Liver (tissue), 9 donors: ENCODE measurements around the gene CORT. TPM values are rescaled to one million over a fixed set of nuclear protein-coding genes. Genes with fewer than 3 reads are reported as not detected.

Experiments used
- DNase-seq: peaks from one replicate; pipeline ENCODE4 v3.0.0-alpha.2; 2017; ENCODE audit warnings: low spot score
- H3K27ac ChIP-seq, 2 donors: one replicate each; pipeline ENCODE4 v1.7.0; 2013; ENCODE audit warnings: inconsistent platforms in 2 of 2, low read length in 2 of 2, control low read depth in 1 of 2, low read depth in 1 of 2, mild to moderate bottlenecking in 1 of 2
- H3K27me3 ChIP-seq, 4 donors: one replicate each; pipeline versions ENCODE4 v1.6.1 to v1.7.0; 2013; ENCODE audit warnings: low read length in 3 of 4, inconsistent platforms in 1 of 4, mild to moderate bottlenecking in 1 of 4, moderate library complexity in 1 of 4; ENCODE audit not compliant: control insufficient read depth in 4 of 4, insufficient read depth in 4 of 4
- H3K36me3 ChIP-seq, 4 donors: one replicate each; pipeline versions ENCODE4 v1.6.1 to v1.7.0; 2013; ENCODE audit warnings: low read length in 3 of 4, mild to moderate bottlenecking in 3 of 4, low read depth in 1 of 4, moderate library complexity in 1 of 4; ENCODE audit not compliant: control insufficient read depth in 4 of 4, insufficient read depth in 3 of 4
- H3K4me1 ChIP-seq, 4 donors: one replicate each; pipeline versions ENCODE4 v1.6.1 to v1.7.0; 2013; ENCODE audit warnings: low read length in 3 of 4, mild to moderate bottlenecking in 3 of 4, moderate library complexity in 1 of 4; ENCODE audit not compliant: control insufficient read depth in 4 of 4, insufficient read depth in 4 of 4
- H3K4me3 ChIP-seq, 3 donors: one replicate each; pipeline versions ENCODE4 v1.6.1 to v1.7.0; 2013; ENCODE audit warnings: low read length in 3 of 3, control low read depth in 1 of 3, low read depth in 1 of 3, mild to moderate bottlenecking in 1 of 3
- H3K9ac ChIP-seq, 2 donors: one replicate each; pipeline ENCODE4 v1.7.0; 2013; ENCODE audit warnings: low read length in 2 of 2, mild to moderate bottlenecking in 2 of 2, moderate library complexity in 2 of 2, control low read depth in 1 of 2, low read depth in 1 of 2
- H3K9me3 ChIP-seq, 4 donors: one replicate each; pipeline versions ENCODE4 v1.6.1 to v1.7.0; 2013; ENCODE audit warnings: low read length in 3 of 4; ENCODE audit not compliant: control insufficient read depth in 4 of 4
- ATF3 ChIP-seq: IDR thresholded peaks from 2 replicates; pipeline ENCODE4 v1.6.1; 2016; ENCODE audit warnings: antibody characterized with exemption
- CTCF ChIP-seq: fragments of 150-350 bp; IDR thresholded peaks from 2 replicates; pipeline ENCODE4 v1.5.1; 2017; ENCODE audit warnings: improper control_type of control experiment, low read depth, low read length; ENCODE audit not compliant: missing input control
- FOXA1 ChIP-seq: IDR thresholded peaks from 2 replicates; pipeline ENCODE4 v1.6.1; 2016; ENCODE audit warnings: antibody characterized with exemption
- FOXA2 ChIP-seq: IDR thresholded peaks from 2 replicates; pipeline ENCODE4 v1.6.1; 2016; ENCODE audit warnings: antibody characterized with exemption
- GABPA ChIP-seq, 2 donors: IDR thresholded peaks in 1 of 2; conservative IDR thresholded peaks in 1 of 2; 2 replicates each; pipeline ENCODE4 v1.6.1; 2016; ENCODE audit warnings: antibody characterized with exemption in 2 of 2, mild to moderate bottlenecking in 1 of 2, moderate library complexity in 1 of 2
- HNF4G ChIP-seq: IDR thresholded peaks from 2 replicates; pipeline ENCODE4 v1.6.1; 2016; ENCODE audit warnings: antibody characterized with exemption
- JUND ChIP-seq, 2 donors: IDR thresholded peaks; 2 replicates each; pipeline ENCODE4 v1.6.1; 2016; ENCODE audit warnings: antibody characterized with exemption in 2 of 2
- MAX ChIP-seq: IDR thresholded peaks from 2 replicates; pipeline ENCODE4 v1.6.1; 2016; ENCODE audit warnings: antibody characterized with exemption
- NR2F2 ChIP-seq: IDR thresholded peaks from 2 replicates; pipeline ENCODE4 v1.6.1; 2016; ENCODE audit warnings: antibody characterized with exemption
- RAD21 ChIP-seq, 2 donors: IDR thresholded peaks; 2 replicates each; pipeline ENCODE4 v1.6.1; 2016; ENCODE audit warnings: antibody characterized with exemption in 2 of 2, mild to moderate bottlenecking in 2 of 2
- REST ChIP-seq: IDR thresholded peaks from 2 replicates; pipeline ENCODE4 v1.6.1; 2016; ENCODE audit warnings: antibody characterized with exemption, mild to moderate bottlenecking
- RXRA ChIP-seq, 2 donors: IDR thresholded peaks; 2 replicates each; pipeline ENCODE4 v1.6.1; 2017 to 2018; ENCODE audit warnings: antibody characterized with exemption in 2 of 2, mild to moderate bottlenecking in 1 of 2
- TAF1 ChIP-seq: conservative IDR thresholded peaks from 2 replicates; pipeline ENCODE4 v1.6.1; 2016; ENCODE audit warnings: antibody characterized with exemption, mild to moderate bottlenecking
- YY1 ChIP-seq: IDR thresholded peaks from 2 replicates; pipeline ENCODE4 v1.6.1; 2016; ENCODE audit warnings: antibody characterized with exemption, mild to moderate bottlenecking
- ZBTB33 ChIP-seq: IDR thresholded peaks from 2 replicates; pipeline ENCODE4 v1.6.1; 2016; ENCODE audit warnings: antibody characterized with exemption
- WGBS: extraction: QIAGEN DNeasy Blood & Tissue Kit; methylation state at CpG from one replicate; pipeline ENCODE4 v1.1.7; 2013; 5-methylcytosine and 5-hydroxymethylcytosine counted together
- polyA plus RNA-seq, 2 donors: library from polyadenylated mRNA; stranded (reverse) in 1 of 2; unstranded in 1 of 2; fragments of 200-250 nt in 1 of 2; fragments of >200 nt in 1 of 2; fragmentation: Nextera tagmentation in 1 of 2; extraction: Ambion mirVana in 1 of 2; gene quantifications; one replicate each; pipeline versions ENCODE4 v1.2.1 to v1.2.3, GENCODE V29; 2013 to 2015
- total RNA-seq, 2 donors: library from RNA; depleted of rRNA; stranded (reverse); fragments of >200 nt; gene quantifications; one replicate each; pipeline ENCODE4 v1.2.3, GENCODE V29; 2014
- donor health status: healthy.
- donor health status: healthy.
- donor health status: healthy.
- donor health status: healthy.
- donor health status: healthy.

Gene CORT
- total and polyA plus RNA-seq, 4 donors, result 0.05 to 0.28 (median 0.13) TPM

GRCh38 chr1:10494754-10495474, 45.1 kb downstream of the CORT start:
- Histone ChIP-seq H3K9me3 (no peaks in the 10 kb centered on the region), H3K27ac (no peak overlapping the region), H3K4me3 (no peak overlapping the region), H3K4me1 (peaks cover 2 to 43% (median 33%) of the 10 kb centered on the region in 4 donors), H3K9ac (no peak overlapping the region), H3K27me3 (no peaks in the 10 kb centered on the region), H3K36me3 (peaks cover 0 to 6% (median 3%) of the 10 kb centered on the region in 4 donors)
- TF ChIP-seq CTCF, result peak; percentile 91
- TF ChIP-seq RAD21 (IDR thresholded peaks at IDR 0.05), result peak; percentile 88 to 90
- TF ChIP-seq GABPA (IDR thresholded peaks at IDR 0.05 in 1 of 2, conservative IDR thresholded peaks at IDR 0.05 in 1 of 2), result no peak
- no peak for TF ChIP-seq TAF1
- peak; percentile 89 for DNase-seq
- WGBS, result 7% methylated on average over 15 of the region's 15 CpGs

GRCh38 chr1:10495475-10495817, 45.6 kb downstream of the CORT start:
- H3K27me3 ChIP-seq, result no peaks in the 10 kb centered on the region
- no peak for DNase-seq
- H3K36me3 ChIP-seq, result peaks cover 0 to 6% (median 3%) of the 10 kb centered on the region in 4 donors
- WGBS, result 71% methylated on average over 10 of the region's 10 CpGs
- no peaks in the 10 kb centered on the region for H3K9me3 ChIP-seq
- H3K4me1 ChIP-seq, result peaks cover 2 to 38% (median 28%) of the 10 kb centered on the region in 4 donors
- no peak overlapping the region for H3K9ac ChIP-seq
- no peak overlapping the region for H3K4me3 ChIP-seq
- TF ChIP-seq FOXA1 (no peak), CTCF (no peak), TAF1 (no peak), ZBTB33 (no peak), NR2F2 (no peak), YY1 (no peak), ATF3 (no peak), MAX (no peak), FOXA2 (no peak), HNF4G (no peak), RXRA (IDR thresholded peaks at IDR 0.05) (no peak), JUND (IDR thresholded peaks at IDR 0.05) (no peak), REST (no peak)
- no peak overlapping the region for H3K27ac ChIP-seq
